ENCODE data around the gene FAP. TPM values are rescaled to one million over a fixed set of nuclear protein-coding genes. Genes with fewer than 3 reads are reported as not detected.

FAP gene
- total and polyA plus RNA-seq, 9 of the 15 experiments (the other 6 are each of a cell fraction or from before 2014, with no cell fraction given): not detected

GRCh38 chr2:162184359-162184758 is 58.9 kb downstream of the FAP start:
- H3K4me2 ChIP-seq (ENCODE audit: insufficient read depth, low read length): no peak overlapping the region
- ChIA-PET POLR2A (no interaction called here), CTCF (ENCODE audit: low intra/inter-chr PET ratio) (no interaction called here)
- no peak overlapping the region for H3K9ac ChIP-seq (ENCODE audit: insufficient read depth in 1 of 2, low read depth in 2 of 2, low read length in 2 of 2)
- ATAC-seq: no peak
- H3K36me3 ChIP-seq (ENCODE audit: control insufficient read depth, insufficient read depth, low read length): no peaks in the 10 kb centered on the region
- intact Hi-C loops (cut with micrococcal nuclease): no loop called here
- no peaks in the 10 kb centered on the region for H3K79me2 ChIP-seq (ENCODE audit: control insufficient read depth, insufficient read depth, low read length)
- DNase-seq (ENCODE audit: extremely low read depth in 1 of 4, low spot score in 3 of 4): no peak
- in situ Hi-C loops (cut with MboI): no loop called here
- WGBS (ENCODE audit: insufficient coverage, low coverage, missing lambda C conversion rate): 3% methylated on average over 6 of the region's 6 CpGs
- FAIRE-seq: no peak
- BruUV-seq (replicated peaks): no TSS peak
- H3K4me1 ChIP-seq (replicated peaks in 1 of 2; ENCODE audit: control insufficient read depth in 2 of 2, insufficient read depth in 2 of 2, low read length in 2 of 2): no peaks in the 10 kb centered on the region
- H2AFZ ChIP-seq (ENCODE audit: low read depth, low read length): no peak overlapping the region
- H3K27me3 ChIP-seq (ENCODE audit: control insufficient read depth in 2 of 2, insufficient read depth in 2 of 2, low read length in 2 of 2): no peaks in the 10 kb centered on the region
- no peaks in the 10 kb centered on the region for H3K9me1 ChIP-seq (ENCODE audit: control insufficient read depth, insufficient read depth, low read length)
- H3K9me3 ChIP-seq (replicated peaks; ENCODE audit: control insufficient read depth, insufficient read depth, low read depth, low read length): no peaks in the 10 kb centered on the region
- TF ChIP-seq, protein P1, sequence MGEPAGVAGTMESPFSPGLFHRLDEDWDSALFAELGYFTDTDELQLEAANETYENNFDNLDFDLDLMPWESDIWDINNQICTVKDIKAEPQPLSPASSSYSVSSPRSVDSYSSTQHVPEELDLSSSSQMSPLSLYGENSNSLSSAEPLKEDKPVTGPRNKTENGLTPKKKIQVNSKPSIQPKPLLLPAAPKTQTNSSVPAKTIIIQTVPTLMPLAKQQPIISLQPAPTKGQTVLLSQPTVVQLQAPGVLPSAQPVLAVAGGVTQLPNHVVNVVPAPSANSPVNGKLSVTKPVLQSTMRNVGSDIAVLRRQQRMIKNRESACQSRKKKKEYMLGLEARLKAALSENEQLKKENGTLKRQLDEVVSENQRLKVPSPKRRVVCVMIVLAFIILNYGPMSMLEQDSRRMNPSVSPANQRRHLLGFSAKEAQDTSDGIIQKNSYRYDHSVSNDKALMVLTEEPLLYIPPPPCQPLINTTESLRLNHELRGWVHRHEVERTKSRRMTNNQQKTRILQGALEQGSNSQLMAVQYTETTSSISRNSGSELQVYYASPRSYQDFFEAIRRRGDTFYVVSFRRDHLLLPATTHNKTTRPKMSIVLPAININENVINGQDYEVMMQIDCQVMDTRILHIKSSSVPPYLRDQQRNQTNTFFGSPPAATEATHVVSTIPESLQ (CRISPR knock-in tag; IDR thresholded peaks at IDR 0.05): no peak
- no peak for TF ChIP-seq TBP (optimal IDR thresholded peaks at IDR 0.05; ENCODE audit: low read depth, low read length)
- no peak overlapping the region for H3K27ac ChIP-seq (ENCODE audit: extremely low read depth, low read depth, low read length)
- H4K20me1 ChIP-seq (replicated peaks; ENCODE audit: control insufficient read depth, insufficient read depth, low read length): no peaks in the 10 kb centered on the region
- no peak overlapping the region for H3K4me3 ChIP-seq

DNA sequence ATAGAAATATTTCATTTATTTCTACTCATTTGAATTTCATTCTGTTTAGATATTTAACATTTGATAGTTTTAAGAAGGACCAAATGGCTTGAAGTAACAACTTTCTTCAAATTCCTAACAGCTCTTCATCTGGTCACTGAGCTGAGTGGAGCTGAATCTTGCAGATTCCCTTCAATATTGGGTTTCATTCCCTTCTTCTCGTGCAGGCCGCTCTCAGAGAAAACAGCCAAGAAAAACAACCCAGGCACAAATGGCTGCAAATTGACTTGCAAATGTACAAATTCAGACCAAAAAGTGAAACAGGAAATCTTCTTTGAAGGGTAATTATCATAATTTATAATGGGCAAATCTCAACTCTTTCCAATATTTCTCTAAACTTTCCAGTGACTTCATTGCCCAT is 60.9 kb downstream of the FAP start:
- CTCF ChIA-PET (ENCODE audit: low intra/inter-chr PET ratio): no interaction called here
- BruUV-seq (replicated peaks): no TSS peak
- in situ Hi-C loops (cut with MboI): no loop called here
- TF ChIP-seq ATF4 (CRISPR knock-in tag; IDR thresholded peaks at IDR 0.05): no peak
- no peak for TF ChIP-seq JUN (IDR thresholded peaks at IDR 0.05; ENCODE audit: borderline replicate concordance, low read depth, low read length)
- no peak for TF ChIP-seq JUN (CRISPR knock-in tag; IDR thresholded peaks at IDR 0.05; ENCODE audit: borderline replicate concordance)
- TF ChIP-seq, protein P2, sequence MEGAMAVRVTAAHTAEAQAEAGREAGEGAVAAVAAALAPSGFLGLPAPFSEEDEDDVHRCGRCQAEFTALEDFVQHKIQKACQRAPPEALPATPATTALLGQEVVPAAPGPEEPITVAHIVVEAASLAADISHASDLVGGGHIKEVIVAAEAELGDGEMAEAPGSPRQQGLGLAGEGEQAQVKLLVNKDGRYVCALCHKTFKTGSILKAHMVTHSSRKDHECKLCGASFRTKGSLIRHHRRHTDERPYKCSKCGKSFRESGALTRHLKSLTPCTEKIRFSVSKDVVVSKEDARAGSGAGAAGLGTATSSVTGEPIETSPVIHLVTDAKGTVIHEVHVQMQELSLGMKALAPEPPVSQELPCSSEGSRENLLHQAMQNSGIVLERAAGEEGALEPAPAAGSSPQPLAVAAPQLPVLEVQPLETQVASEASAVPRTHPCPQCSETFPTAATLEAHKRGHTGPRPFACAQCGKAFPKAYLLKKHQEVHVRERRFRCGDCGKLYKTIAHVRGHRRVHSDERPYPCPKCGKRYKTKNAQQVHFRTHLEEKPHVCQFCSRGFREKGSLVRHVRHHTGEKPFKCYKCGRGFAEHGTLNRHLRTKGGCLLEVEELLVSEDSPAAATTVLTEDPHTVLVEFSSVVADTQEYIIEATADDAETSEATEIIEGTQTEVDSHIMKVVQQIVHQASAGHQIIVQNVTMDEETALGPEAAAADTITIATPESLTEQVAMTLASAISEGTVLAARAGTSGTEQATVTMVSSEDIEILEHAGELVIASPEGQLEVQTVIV (CRISPR knock-in tag; IDR thresholded peaks at IDR 0.05; ENCODE audit: borderline replicate concordance): no peak

More for the DNA sequence above, 60.9 kb downstream of the FAP start:
- no peak overlapping the region for H2AFZ ChIP-seq (ENCODE audit: low read depth, low read length)
- no peaks in the 10 kb centered on the region for H3K9me3 ChIP-seq (replicated peaks; ENCODE audit: control insufficient read depth, insufficient read depth, low read depth, low read length)
- H3K4me3 ChIP-seq: no peak overlapping the region
- 0% methylated on average over 2 of the region's 2 CpGs for WGBS (ENCODE audit: insufficient coverage, low coverage, missing lambda C conversion rate)
- POLR2A ChIA-PET: no interaction called here
- H4K20me1 ChIP-seq (replicated peaks; ENCODE audit: control insufficient read depth, insufficient read depth, low read length): no peaks in the 10 kb centered on the region
- no peaks in the 10 kb centered on the region for H3K9me1 ChIP-seq (ENCODE audit: control insufficient read depth, insufficient read depth, low read length)
- H3K4me1 ChIP-seq (replicated peaks in 1 of 2; ENCODE audit: control insufficient read depth in 2 of 2, insufficient read depth in 2 of 2, low read length in 2 of 2): no peaks in the 10 kb centered on the region
- intact Hi-C loops (cut with micrococcal nuclease): no loop called here
- no peaks in the 10 kb centered on the region for H3K36me3 ChIP-seq (ENCODE audit: control insufficient read depth, insufficient read depth, low read length)
- no peak overlapping the region for H3K9ac ChIP-seq (ENCODE audit: insufficient read depth in 1 of 2, low read depth in 2 of 2, low read length in 2 of 2)
- H3K79me2 ChIP-seq (ENCODE audit: control insufficient read depth, insufficient read depth, low read length): no peaks in the 10 kb centered on the region
- no peak for DNase-seq (ENCODE audit: extremely low read depth in 1 of 4, low spot score in 3 of 4)
- H3K4me2 ChIP-seq (ENCODE audit: insufficient read depth, low read length): no peak overlapping the region
- no peaks in the 10 kb centered on the region for H3K27me3 ChIP-seq (ENCODE audit: control insufficient read depth in 2 of 2, insufficient read depth in 2 of 2, low read length in 2 of 2)
- ATAC-seq: no peak
- no peak for FAIRE-seq
- H3K27ac ChIP-seq (ENCODE audit: extremely low read depth, low read depth, low read length): no peak overlapping the region

Data from K562 (cell line).